Kidney (tissue), 14 donors: ENCODE data around the gene SH3RF2. TPM values are rescaled to one million over a fixed set of nuclear protein-coding genes. Genes with fewer than 3 reads are reported as not detected.

Source experiments
- DNase-seq, 5 donors: peaks; one replicate each; pipeline ENCODE4 v3.0.0-alpha.2; 2013 to 2020
- FAIRE-seq: peaks from 2 replicates; lab custom pipeline; 2012; peaks lifted over from hg19 to GRCh38; lab: Jason Lieb, UNC
- H3K27ac ChIP-seq, 2 donors: one replicate each; pipeline ENCODE4 v1.7.0; 2013; ENCODE audit warnings: low read depth in 2 of 2, low read length in 2 of 2, inconsistent platforms in 1 of 2
- H3K27me3 ChIP-seq: one replicate; pipeline ENCODE4 v1.7.1; 2013; ENCODE audit warnings: low read length, inconsistent platforms; ENCODE audit not compliant: control insufficient read depth, insufficient read depth
- H3K36me3 ChIP-seq, 3 donors: one replicate each; pipeline versions ENCODE4 v1.7.0 to v1.7.1; 2013; ENCODE audit warnings: low read length in 3 of 3, control low read depth in 1 of 3, inconsistent platforms in 1 of 3; ENCODE audit not compliant: insufficient read depth in 3 of 3, control insufficient read depth in 2 of 3
- H3K4me1 ChIP-seq, 3 donors: one replicate each; pipeline versions ENCODE4 v1.7.0 to v1.7.1; 2013; ENCODE audit warnings: low read length in 3 of 3, inconsistent platforms in 1 of 3, low read depth in 1 of 3; ENCODE audit not compliant: control insufficient read depth in 2 of 3, insufficient read depth in 2 of 3
- H3K4me3 ChIP-seq, 3 donors: one replicate each; pipeline versions ENCODE4 v1.7.0 to v1.8.1; 2013; ENCODE audit warnings: low read length in 3 of 3, control low read depth in 1 of 3, inconsistent platforms in 1 of 3
- H3K9ac ChIP-seq, 3 donors: one replicate each; pipeline versions ENCODE4 v1.7.0 to v1.7.1; 2013; ENCODE audit warnings: low read length in 3 of 3, control low read depth in 1 of 3, inconsistent platforms in 1 of 3
- H3K9me3 ChIP-seq, 3 donors: one replicate each; pipeline versions ENCODE4 v1.7.0 to v1.7.1; 2013; ENCODE audit warnings: low read length in 3 of 3, control low read depth in 1 of 3, inconsistent platforms in 1 of 3; ENCODE audit not compliant: control insufficient read depth in 2 of 3, insufficient read depth in 1 of 3
- intact Hi-C: fragments of 100-400 bp; cut with DNase I; formaldehyde crosslinking; loops from one replicate; pipeline ENCODE4 v1.11.1; 2022
- polyA plus RNA-seq: library from polyadenylated mRNA; stranded (reverse); fragments of 350-450 nt; fragmentation: Illumina TruSeq; extraction: RNeasy Lipid Tissue Mini Kit (QIAGEN cat#74804); gene quantifications from one replicate; pipeline ENCODE4 v1.2.3, GENCODE V29; 2014; ENCODE audit warnings: low read depth, low replicate concordance; ENCODE audit not compliant: insufficient read depth
- total RNA-seq: library from RNA; stranded (reverse); fragmentation: NEBNext Ultra II Directional; extraction: Animal tissue kit (Norgen Biotek cat#: 25700); gene quantifications from one replicate; pipeline ENCODE4 v1.2.1, GENCODE V29; 2021
- TF ChIP-seq, protein P1 (sequence below): IDR thresholded peaks from 3 replicates; pipeline ENCODE4 v1.5.1; 2012; ENCODE audit warnings: mild to moderate bottlenecking, moderate library complexity, borderline replicate concordance; ENCODE audit not compliant: insufficient read depth; ENCODE audit errors: extremely low read depth
- donor health status: control.
- donor health status: control.
- donor health status: control.
- donor health status: control.
- donor health status: control.
- donor health status: DM: yes; HTN: yes; CAD: no.
- donor health status: Normal renal cell carcinoma (clear cell type).

Gene SH3RF2
- total and polyA plus RNA-seq, 2 donors from 2014 or later: 1.3 to 4.9 TPM

DNA sequence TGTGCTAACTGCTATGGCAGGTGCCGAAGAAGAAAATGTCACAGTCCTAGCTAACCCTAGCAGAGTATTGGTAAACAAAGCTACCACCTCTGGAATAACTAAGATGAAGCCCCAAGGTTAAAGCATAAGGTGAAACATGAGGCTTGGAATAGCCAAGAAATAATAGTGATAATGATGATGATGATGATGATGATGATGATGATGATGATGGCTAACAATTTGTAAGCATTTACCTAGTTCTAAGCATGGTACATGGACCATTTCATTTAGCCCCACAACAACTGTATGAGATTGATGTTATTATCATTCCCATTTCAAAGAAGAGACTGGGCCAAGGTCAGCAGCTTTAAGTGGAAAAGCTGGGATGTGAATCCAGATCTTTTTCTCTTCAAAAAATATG, 35.3 kb downstream of the SH3RF2 start:
- Histone ChIP-seq H3K4me3 (no peak overlapping the region), H3K9ac (no peak overlapping the region), H3K4me1 (peaks cover 0 to 7% (median 3%) of the 10 kb centered on the region in 3 donors), H3K36me3 (no peaks in the 10 kb centered on the region), H3K9me3 (no peaks in the 10 kb centered on the region), H3K27ac (no peak overlapping the region), H3K27me3 (no peaks in the 10 kb centered on the region)
- intact Hi-C loops: no loop called here
- TF ChIP-seq, protein P1, sequence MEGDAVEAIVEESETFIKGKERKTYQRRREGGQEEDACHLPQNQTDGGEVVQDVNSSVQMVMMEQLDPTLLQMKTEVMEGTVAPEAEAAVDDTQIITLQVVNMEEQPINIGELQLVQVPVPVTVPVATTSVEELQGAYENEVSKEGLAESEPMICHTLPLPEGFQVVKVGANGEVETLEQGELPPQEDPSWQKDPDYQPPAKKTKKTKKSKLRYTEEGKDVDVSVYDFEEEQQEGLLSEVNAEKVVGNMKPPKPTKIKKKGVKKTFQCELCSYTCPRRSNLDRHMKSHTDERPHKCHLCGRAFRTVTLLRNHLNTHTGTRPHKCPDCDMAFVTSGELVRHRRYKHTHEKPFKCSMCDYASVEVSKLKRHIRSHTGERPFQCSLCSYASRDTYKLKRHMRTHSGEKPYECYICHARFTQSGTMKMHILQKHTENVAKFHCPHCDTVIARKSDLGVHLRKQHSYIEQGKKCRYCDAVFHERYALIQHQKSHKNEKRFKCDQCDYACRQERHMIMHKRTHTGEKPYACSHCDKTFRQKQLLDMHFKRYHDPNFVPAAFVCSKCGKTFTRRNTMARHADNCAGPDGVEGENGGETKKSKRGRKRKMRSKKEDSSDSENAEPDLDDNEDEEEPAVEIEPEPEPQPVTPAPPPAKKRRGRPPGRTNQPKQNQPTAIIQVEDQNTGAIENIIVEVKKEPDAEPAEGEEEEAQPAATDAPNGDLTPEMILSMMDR: no peak
- no peak for DNase-seq
- no peak for FAIRE-seq

DNA sequence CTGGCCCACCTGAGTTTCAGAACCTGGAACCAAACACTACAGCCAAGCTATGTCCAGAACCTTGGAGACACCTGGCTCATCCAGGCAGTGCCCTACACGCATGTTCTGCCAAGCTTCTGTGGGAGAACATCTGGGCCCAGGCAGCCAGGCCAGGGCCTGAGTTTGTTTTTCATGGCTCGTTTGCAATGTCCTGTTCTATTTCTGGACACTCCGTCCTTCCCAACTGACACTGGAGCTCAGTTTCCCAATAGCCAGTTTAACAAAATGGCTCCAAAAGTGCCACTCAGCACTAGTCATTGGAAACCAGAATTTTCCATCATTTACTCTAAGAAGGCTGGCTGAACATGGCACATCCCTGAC, 38.6 kb downstream of the SH3RF2 start:
- TF ChIP-seq, protein P1: no peak
- Histone ChIP-seq H3K27me3 (no peaks in the 10 kb centered on the region), H3K9ac (no peak overlapping the region), H3K4me3 (no peak overlapping the region), H3K9me3 (no peaks in the 10 kb centered on the region), H3K27ac (no peak overlapping the region), H3K4me1 (peaks cover 0 to 22% (median 5%) of the 10 kb centered on the region in 3 donors), H3K36me3 (no peaks in the 10 kb centered on the region)
- no peak for DNase-seq
- intact Hi-C loops: no loop called here
- FAIRE-seq: no peak

DNA sequence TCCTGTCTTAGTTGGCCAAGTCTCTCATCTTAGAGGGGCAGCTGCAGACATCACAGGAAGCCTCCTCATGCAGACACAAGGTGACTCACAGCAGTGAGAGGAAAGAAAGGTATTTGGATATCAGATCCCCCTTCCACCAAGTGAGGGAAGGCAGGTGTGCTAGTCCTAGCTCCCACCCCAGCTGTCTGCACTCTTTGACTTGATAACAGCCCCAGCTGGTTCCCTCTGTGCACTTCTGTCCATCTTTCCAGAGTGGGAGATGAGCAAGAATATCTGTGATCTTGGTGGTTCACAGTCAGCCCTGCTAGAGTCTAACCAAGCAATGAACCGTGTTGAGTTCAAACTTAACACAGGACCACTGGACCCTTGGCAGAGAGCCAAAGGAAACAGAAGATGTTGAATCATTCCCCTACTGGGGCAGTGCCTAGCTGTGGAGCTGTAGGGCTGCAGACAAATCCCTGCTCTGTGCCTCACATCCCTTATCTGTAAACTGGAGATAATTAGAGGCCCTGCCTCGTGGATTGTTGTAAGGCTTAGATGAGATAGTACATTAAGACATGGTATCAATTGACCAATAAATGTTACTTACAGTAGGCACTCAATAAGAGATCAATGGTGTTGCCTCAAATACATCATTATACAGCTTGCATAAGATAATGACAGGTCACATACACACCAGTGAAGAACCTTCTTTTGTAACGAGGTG, 39.1 kb downstream of the SH3RF2 start:
- no peak for FAIRE-seq
- no peak overlapping the region for H3K9ac ChIP-seq
- peaks cover 0 to 23% (median 5%) of the 10 kb centered on the region in 3 donors for H3K4me1 ChIP-seq
- H3K4me3 ChIP-seq: no peak overlapping the region
- intact Hi-C loops: no loop called here
- TF ChIP-seq, protein P1: no peak
- H3K9me3 ChIP-seq: no peaks in the 10 kb centered on the region
- DNase-seq: peak in 4 of 5 donors; percentile 55 to 88 (median 66)
- H3K27ac ChIP-seq: no peak overlapping the region
- H3K27me3 ChIP-seq: no peaks in the 10 kb centered on the region
- no peaks in the 10 kb centered on the region for H3K36me3 ChIP-seq
